ENCODE measurements around the gene HRH1.
"Not testable (repeated sequence)": the region's sequence is repeated elsewhere in the genome, so short reads cannot be mapped to it uniquely, and the experiment has no call there.

Gene HRH1

DNA sequence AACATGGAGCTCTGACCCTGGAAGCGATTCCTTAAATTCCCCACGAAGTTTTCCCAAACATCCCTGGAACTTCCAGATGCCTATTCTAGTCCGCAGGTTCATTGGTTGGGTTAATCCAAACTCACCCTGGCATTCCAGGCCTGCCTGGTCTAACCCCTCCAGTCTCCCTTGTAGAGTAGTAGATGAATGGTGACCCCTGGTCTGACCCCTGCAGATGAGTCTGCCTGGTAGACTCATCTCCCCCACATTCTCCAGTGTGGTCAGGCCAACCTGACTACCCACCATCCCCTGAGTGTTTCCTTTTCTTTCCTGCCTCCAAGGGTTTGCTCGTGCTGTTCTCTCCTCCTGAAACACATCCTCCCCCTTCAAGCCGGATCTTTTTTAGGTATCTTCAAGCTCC, 10.8 kb upstream of the HRH1 start:
- no peak for DNase-seq (ENCODE audit: low spot score)

- DNase-seq (ENCODE audit: low spot score) = no peak
Observed at GRCh38 chr3:11144996-11145395, 9.3 kb upstream of the HRH1 start.

DNA sequence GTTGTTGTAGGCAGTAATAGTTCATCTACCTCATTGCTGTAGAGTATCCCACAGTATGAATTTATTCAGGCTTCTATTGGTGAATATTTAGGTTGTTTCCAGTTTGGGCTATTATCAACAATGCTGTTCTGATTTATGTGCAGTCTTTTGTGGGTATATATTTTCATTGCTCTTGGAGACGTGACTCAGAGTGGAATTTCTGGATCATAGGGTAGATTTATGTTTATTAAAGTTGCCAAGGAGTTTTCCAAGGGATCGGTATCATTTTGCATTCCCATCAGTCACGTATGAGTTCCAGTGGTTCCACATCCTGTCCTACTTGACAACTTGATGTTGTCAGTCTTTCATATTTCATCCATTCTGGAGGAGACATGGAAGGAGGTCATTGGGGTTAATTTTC, 8.4 kb upstream of the HRH1 start:
- no peak for DNase-seq (ENCODE audit: low spot score)

GRCh38 chr3:11146773-11147660, 7.3 kb upstream of the HRH1 start:
- DNase-seq (ENCODE audit: low spot score) = no peak

- DNase-seq (ENCODE audit: low spot score) = no peak
Observed at GRCh38 chr3:11150256-11150655, 4.0 kb upstream of the HRH1 start.

DNA sequence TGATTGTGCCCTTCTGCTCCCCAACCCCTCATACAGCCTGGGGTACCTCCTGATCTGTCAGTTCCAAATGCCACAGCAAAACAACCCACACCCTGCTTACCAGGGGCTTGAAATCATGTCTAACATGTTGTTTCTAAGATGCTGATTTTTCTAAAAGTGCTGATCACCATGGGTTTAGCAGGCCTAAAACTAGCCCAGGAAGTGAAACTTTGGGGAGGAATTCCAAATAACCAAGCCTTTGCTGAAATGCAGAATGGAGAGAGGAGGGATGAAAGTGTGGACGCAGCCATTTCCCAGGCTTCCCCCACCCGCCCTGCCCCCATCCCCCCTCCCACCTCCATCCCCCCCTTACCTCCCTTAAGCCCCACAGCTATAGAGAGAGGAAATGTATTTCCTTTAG, 2.0 kb upstream of the HRH1 start:
- DNase-seq (ENCODE audit: low spot score) = no peak

GRCh38 chr3:11154953-11155325, 646 bp downstream of the HRH1 start:
- DNase-seq (ENCODE audit: low spot score) = no peak

DNA sequence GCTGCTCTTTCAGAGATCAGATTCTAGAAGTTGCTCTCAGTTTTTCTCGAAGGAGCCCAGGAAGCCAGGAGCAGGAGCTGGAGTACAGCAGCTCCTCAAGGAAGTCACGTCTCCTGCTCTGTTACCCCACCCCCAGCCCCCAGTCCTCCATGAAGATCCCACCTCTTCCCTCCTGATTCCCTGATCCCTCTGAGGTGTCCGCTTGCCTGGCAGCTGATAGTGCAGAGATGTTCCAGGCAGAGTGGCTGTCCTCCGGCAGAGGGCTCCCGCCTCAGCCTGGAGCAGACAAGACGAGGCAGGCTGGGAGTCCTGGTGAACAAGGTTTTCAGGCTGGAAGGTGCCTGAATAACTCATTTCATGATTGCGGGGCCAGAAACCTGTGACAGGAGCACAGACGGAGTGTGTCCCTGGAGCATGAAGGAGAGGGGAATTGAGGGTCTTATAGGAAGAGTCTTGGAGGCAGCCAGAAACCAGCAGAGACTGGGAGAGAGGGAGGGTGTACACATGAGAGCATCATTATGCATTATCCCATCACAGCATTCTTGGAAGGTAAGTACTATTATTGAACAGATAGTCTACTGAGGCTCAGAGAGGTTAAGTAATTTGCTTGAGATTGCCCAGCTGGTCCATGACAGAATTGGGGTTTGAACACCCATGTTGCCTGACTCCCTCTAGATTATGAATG, 1.2 kb downstream of the HRH1 start:
- peak; percentile 18 for DNase-seq (ENCODE audit: low spot score)

GRCh38 chr3:11156026-11156410, 1.7 kb downstream of the HRH1 start:
- DNase-seq (ENCODE audit: low spot score) = no peak

DNA sequence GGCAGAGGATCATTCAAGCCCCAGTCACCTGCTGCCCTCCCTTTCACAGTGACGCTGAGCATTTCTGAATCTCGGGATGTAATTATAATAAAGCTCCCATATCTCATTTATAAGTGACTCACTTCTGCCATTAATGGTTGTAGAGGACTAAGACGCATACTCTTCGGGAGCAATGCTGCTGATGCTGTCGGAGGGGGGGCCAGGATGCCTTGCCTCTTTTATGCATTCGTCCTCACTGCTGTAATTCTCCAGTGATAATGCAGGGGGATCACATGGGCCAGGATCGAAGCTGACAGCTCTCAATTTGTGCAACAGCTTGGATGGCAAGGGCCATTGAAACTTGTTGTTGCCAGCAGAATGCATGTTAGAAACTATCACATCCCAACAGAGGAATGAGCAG, 3.1 kb downstream of the HRH1 start:
- no peak for DNase-seq (ENCODE audit: low spot score)

DNA sequence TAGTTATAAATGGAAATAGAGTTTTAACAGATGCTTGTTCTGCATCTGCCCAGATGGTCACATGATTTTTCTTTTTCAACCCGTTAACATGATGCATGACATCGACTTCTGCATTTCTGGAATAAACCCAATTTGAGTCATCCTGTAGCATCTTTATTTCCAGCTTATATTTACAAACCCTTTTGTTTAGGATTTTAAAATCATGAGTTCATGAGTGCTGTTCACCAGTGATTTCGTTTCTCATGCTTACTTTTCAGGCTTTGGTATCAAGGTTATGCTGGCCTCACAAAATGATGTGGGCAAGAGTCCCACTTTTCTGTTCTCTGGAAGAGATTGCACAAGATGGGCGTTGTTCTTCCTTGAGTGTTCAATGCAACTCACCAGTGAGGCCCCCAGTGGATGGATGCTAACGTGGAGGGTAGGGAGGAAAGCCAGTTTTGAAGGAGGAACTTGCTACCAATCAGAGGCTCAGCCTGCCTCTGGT, 5.2 kb downstream of the HRH1 start:
- no peak for DNase-seq (ENCODE audit: low spot score)

GRCh38 chr3:11161666-11162065, 7.4 kb downstream of the HRH1 start:
- DNase-seq (ENCODE audit: low spot score) = no peak

GRCh38 chr3:11162401-11163345, 8.4 kb downstream of the HRH1 start:
- DNase-seq (ENCODE audit: low spot score) = no peak

DNA sequence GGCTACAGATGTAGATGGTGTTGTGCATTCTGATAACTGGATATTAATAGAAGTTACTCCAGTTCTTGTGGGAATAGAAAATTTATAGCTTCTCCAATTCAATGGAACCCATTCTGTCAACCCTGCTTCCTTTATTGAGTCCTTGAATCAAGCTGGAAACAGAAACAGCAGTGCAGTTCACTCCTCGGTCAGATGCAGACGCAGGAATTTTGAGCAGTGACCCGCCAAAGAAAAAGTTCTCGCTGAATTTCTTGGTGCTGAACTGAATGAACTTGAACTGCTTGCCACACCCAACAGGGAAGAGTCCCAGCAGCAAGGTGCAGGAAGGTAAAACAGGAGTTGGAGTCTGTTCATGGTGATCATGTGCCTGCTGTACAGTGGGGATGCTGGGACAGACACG, 10.3 kb downstream of the HRH1 start:
- DNase-seq (ENCODE audit: low spot score) = no peak

GRCh38 chr3:11165476-11165875, 11.2 kb downstream of the HRH1 start:
- DNase-seq (ENCODE audit: low spot score) = no peak

GRCh38 chr3:11166807-11167400, 12.6 kb downstream of the HRH1 start:
- DNase-seq (ENCODE audit: low spot score) = not testable (repeated sequence)

GRCh38 chr3:11167590-11167989, 13.3 kb downstream of the HRH1 start:
- no peak for DNase-seq (ENCODE audit: low spot score)

DNA sequence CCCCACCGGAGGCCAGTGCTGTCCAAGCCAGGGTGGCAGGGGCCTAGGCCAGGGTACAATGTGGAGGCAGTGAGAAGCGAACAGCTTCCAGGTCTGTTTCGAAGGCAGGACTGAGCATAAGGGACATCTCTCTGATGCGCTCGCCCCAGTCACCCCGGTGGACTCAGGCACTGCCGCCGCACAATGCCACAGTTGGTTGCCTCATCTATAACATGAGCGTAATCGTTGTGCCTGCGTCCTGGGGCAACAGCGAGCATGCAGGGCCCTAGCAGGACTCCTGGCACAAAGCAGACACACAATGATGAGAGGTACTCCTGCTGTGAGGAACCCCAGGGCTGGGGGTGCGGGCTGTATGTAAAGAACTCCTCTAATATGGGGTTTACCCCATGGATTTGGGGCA, 14.1 kb downstream of the HRH1 start:
- no peak for DNase-seq (ENCODE audit: low spot score)

- peak; percentile 7 for DNase-seq (ENCODE audit: low spot score)
Observed at GRCh38 chr3:11168881-11169805, 14.8 kb downstream of the HRH1 start.

GRCh38 chr3:11170052-11170770, 15.9 kb downstream of the HRH1 start:
- no peak for DNase-seq (ENCODE audit: low spot score)

Data from COLO829 (cell line).